Ascending aorta (tissue), 2 donors: Measurements from ENCODE around the gene DNAH11. TPM values are rescaled to one million over a fixed set of nuclear protein-coding genes. Genes with fewer than 3 reads are reported as not detected.

Source experiments
- DNase-seq, 2 donors: peaks; one replicate each; pipeline ENCODE4 v3.0.0-alpha.2; 2019; ENCODE audit warnings: low spot score in 2 of 2
- H3K27ac ChIP-seq, 2 donors: fragments of 200-600 bp; sonication (generic); one replicate each; pipeline ENCODE4 v1.5.1; 2016 to 2017; ENCODE audit warnings: mild to moderate bottlenecking in 1 of 2
- H3K27me3 ChIP-seq: fragments of 200-600 bp; sonication (generic); one replicate; pipeline ENCODE4 v1.5.1; 2017
- H3K36me3 ChIP-seq, 2 donors: fragments of 200-600 bp; sonication (generic); one replicate each; pipeline ENCODE4 v1.5.1; 2016
- H3K4me1 ChIP-seq, 2 donors: fragments of 200-600 bp; sonication (generic); one replicate each; pipeline ENCODE4 v1.5.1; 2016 to 2017; ENCODE audit warnings: mild to moderate bottlenecking in 1 of 2
- H3K4me3 ChIP-seq, 2 donors: fragments of 200-600 bp; sonication (generic); one replicate each; pipeline ENCODE4 v1.5.1; 2016 to 2017; ENCODE audit warnings: mild to moderate bottlenecking in 1 of 2
- H3K9me3 ChIP-seq, 2 donors: fragments of 200-600 bp; sonication (generic); one replicate each; pipeline ENCODE4 v1.5.1; 2016
- CTCF ChIP-seq, 3 experiments: fragments of 200-600 bp in 2 of 3; fragments of 450-650 bp in 1 of 3; sonication (generic) in 2 of 3; IDR thresholded peaks; one replicate each; pipeline ENCODE4 v1.5.1; 2016 to 2019; ENCODE audit warnings: antibody characterized with exemption in 3 of 3, mild to moderate bottlenecking in 1 of 3, moderate library complexity in 1 of 3
- intact Hi-C: fragments of 100-400 bp; cut with DNase I; formaldehyde crosslinking; loops from one replicate; pipeline ENCODE4 v1.15.1; 2023
- total RNA-seq: library from RNA; depleted of rRNA; stranded (reverse); fragments of >200 nt; gene quantifications from one replicate; pipeline ENCODE4 v1.1.0, GENCODE V29; 2016

Gene DNAH11
- total RNA-seq, 1 donor from 2014 or later = 0.75 TPM

GRCh38 chr7:21746949-21747348, 204.1 kb downstream of the DNAH11 start:
- intact Hi-C loops = no loop called here
- TF ChIP-seq CTCF (IDR thresholded peaks at IDR 0.05) = no peak
- no peak for DNase-seq
- H3K27me3 ChIP-seq = no peaks in the 10 kb centered on the region
- no peak overlapping the region for H3K4me3 ChIP-seq
- no peaks in the 10 kb centered on the region for H3K36me3 ChIP-seq
- H3K9me3 ChIP-seq = no peaks in the 10 kb centered on the region
- H3K27ac ChIP-seq = no peak overlapping the region
- H3K4me1 ChIP-seq = no peaks in the 10 kb centered on the region

DNA sequence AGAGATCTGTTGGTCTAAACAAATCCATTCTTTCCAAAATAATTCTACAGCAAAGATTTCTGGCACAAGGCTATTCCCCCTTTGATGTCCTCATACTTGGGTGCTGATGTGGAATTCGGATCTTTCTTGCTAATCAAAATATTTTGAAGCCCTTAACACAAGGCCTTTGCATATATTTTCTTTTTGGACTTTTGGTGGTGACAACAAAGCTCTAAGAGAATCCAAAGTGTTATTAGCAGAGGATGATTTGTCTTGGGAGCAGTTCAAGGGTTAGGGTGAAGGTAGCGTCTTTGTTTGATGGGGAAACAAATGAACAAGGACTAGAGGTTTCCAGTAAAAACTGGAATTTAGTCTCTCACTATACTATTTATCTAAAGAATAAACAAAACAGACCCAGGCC, 205.0 kb downstream of the DNAH11 start:
- Histone ChIP-seq H3K9me3 (no peaks in the 10 kb centered on the region), H3K27ac (no peak overlapping the region), H3K36me3 (no peaks in the 10 kb centered on the region), H3K27me3 (no peaks in the 10 kb centered on the region), H3K4me1 (no peaks in the 10 kb centered on the region), H3K4me3 (no peak overlapping the region)
- intact Hi-C loops = no loop called here
- TF ChIP-seq CTCF (IDR thresholded peaks at IDR 0.05) = no peak
- DNase-seq = no peak

DNA sequence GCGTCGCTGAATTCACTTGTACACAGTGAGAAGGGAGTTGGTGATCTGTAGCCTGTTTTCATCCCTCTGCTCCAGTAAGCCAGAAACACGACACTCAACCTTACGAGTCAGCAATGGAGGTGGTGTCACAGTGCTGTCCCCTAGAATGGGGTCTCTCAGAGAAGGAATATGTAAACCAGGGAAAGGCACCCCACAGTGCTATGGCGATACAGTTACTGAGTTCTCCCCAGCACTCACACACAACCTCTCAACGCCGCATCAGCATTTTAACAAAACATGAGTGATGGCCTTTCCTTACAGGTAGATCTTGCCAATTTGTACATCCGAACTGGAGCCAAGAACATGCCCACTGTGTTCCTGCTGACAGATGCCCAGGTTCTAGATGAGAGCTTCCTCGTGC, 206.5 kb downstream of the DNAH11 start:
- TF ChIP-seq CTCF (IDR thresholded peaks at IDR 0.05) = no peak
- H3K9me3 ChIP-seq = no peaks in the 10 kb centered on the region
- intact Hi-C loops = no loop called here

DNA sequence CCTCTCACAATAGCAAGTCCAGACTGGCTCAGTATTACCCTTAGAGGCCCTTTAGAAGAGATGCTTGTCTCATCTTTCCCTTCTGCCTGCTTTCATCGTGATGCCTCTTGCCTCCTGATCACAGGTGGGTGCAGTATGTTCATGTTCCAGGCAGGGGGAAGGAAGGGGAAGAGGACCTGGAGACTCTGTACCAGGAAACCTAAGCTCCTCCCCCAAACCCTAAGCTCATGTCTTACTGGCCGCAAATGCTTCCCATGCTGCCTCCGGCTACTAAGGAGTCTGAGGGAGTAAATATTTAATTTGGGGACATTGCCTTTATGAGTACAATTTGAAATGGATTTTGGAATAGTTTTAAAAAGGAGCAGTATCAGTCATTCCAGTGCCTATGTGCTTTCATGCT, 210.2 kb downstream of the DNAH11 start:
- intact Hi-C loops = no loop called here

More for the DNA sequence above, 206.5 kb downstream of the DNAH11 start:
- Histone ChIP-seq H3K27me3 (no peaks in the 10 kb centered on the region), H3K27ac (no peak overlapping the region), H3K4me1 (no peaks in the 10 kb centered on the region), H3K4me3 (no peak overlapping the region), H3K36me3 (no peaks in the 10 kb centered on the region)
- no peak for DNase-seq

DNA sequence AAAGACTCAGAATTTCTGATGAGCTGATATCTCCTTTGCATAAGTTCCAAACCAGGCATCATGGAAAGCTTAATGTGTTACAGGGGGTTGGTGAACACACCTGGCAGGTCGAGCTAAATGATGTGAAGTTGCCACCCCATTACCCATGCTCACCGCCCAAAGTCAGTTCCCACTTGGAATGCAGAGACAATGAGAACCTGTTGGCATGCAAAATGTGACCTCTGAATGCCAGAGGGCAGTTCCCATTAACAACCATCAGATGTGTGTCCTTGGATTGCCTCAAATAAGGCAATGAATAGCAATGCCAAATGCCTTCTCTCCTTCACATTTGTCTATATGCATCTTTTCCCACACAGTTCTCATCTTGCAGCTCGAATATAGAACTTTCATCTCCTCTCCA, 212.1 kb downstream of the DNAH11 start:
- no peak for DNase-seq
- Histone ChIP-seq H3K36me3 (no peaks in the 10 kb centered on the region), H3K4me3 (no peak overlapping the region), H3K9me3 (no peaks in the 10 kb centered on the region), H3K27me3 (no peaks in the 10 kb centered on the region), H3K27ac (no peak overlapping the region), H3K4me1 (no peaks in the 10 kb centered on the region)
- intact Hi-C loops = no loop called here
- no peak for TF ChIP-seq CTCF (IDR thresholded peaks at IDR 0.05)

More for the DNA sequence above, 210.2 kb downstream of the DNAH11 start:
- no peak overlapping the region for H3K27ac ChIP-seq
- TF ChIP-seq CTCF (IDR thresholded peaks at IDR 0.05) = no peak
- DNase-seq = no peak
- H3K4me3 ChIP-seq = no peak overlapping the region
- no peaks in the 10 kb centered on the region for H3K27me3 ChIP-seq
- H3K36me3 ChIP-seq = no peaks in the 10 kb centered on the region
- no peaks in the 10 kb centered on the region for H3K4me1 ChIP-seq
- no peaks in the 10 kb centered on the region for H3K9me3 ChIP-seq
